Raji (cell line): ENCODE data around the gene MYF5.

Experiments
- POLR2A ChIP-seq: IDR thresholded peaks from 2 replicates; pipeline ENCODE4 v1.6.1; 2011; ENCODE audit warnings: low read depth, low read length, control low read depth; ENCODE audit not compliant: insufficient read depth

The MYF5 gene

GRCh38 chr12:80717856-80718255 lies 1.1 kb downstream of the MYF5 start:
- no peak for TF ChIP-seq POLR2A

- TF ChIP-seq POLR2A, result no peak
Measured at GRCh38 chr12:80720516-80720915, 3.8 kb downstream of the MYF5 start.

DNA sequence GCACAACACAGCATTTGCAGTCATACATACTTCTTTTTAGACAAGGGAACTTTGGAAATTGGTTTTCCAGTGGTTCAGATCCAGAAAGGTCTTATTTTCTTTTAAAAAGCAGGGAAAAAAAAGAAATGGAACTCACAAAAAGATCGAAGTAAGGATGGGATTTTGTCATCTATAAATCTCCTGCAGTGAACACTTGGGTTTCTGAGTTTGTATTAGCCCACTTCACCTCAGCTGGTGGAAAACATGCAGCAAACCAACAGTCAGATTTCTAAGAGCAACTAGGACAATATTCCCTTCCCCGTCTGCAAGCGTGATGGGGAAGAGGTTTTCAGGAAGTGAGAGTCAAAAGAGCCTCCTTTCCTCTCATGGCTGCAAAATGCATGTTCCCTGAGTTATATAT lies 4.6 kb downstream of the MYF5 start:
- no peak for TF ChIP-seq POLR2A

GRCh38 chr12:80745851-80746505 lies 29.3 kb downstream of the MYF5 start:
- TF ChIP-seq POLR2A, result no peak

GRCh38 chr12:80747800-80748199 lies 31.1 kb downstream of the MYF5 start:
- no peak for TF ChIP-seq POLR2A

GRCh38 chr12:80749456-80749855 lies 32.7 kb downstream of the MYF5 start:
- TF ChIP-seq POLR2A, result no peak

- TF ChIP-seq POLR2A, result no peak
Measured at GRCh38 chr12:80752464-80752863, 35.8 kb downstream of the MYF5 start.

- no peak for TF ChIP-seq POLR2A
Measured at GRCh38 chr12:80754274-80754673, 37.6 kb downstream of the MYF5 start.

GRCh38 chr12:80756875-80757274 lies 40.2 kb downstream of the MYF5 start:
- TF ChIP-seq POLR2A, result no peak

DNA sequence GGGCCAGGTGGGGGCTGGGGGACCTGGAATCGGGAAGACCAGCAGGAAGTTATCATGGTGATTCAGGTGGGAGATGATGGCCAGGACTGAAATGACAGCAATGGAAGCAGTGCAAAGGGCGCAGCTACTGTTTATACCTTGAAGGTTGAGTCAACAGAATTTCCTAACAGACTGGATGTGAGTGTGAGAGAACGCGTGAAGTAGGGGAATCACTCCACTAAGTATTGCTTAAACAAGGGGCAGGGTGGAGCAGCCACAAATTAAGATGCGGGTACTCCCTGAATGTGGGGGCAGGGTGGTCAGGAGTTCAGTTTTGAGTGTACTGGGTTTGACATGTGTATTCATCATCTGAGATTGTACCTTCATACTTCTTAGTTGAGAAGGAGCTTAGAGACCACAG lies 45.1 kb downstream of the MYF5 start:
- TF ChIP-seq POLR2A, result no peak

GRCh38 chr12:80763874-80764273 lies 47.2 kb downstream of the MYF5 start:
- no peak for TF ChIP-seq POLR2A

DNA sequence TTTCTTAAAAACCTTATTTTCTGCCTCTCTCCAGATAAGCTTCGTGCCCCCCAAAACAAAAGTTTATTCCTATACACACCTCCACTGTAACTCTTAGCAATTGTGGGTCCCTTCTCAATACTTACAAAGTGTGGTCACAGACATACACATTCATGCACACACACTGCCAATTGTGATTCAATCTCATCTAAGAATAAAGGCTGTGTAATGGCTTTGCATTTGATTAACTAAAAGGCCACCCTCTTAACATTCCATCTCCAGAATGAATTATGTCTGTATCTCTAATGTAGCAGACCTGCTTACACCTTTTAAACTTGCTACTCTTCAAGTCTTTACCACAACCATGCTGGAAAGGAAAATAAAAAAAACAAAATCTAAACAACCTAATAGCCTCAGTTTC lies 49.5 kb downstream of the MYF5 start:
- TF ChIP-seq POLR2A, result no peak

DNA sequence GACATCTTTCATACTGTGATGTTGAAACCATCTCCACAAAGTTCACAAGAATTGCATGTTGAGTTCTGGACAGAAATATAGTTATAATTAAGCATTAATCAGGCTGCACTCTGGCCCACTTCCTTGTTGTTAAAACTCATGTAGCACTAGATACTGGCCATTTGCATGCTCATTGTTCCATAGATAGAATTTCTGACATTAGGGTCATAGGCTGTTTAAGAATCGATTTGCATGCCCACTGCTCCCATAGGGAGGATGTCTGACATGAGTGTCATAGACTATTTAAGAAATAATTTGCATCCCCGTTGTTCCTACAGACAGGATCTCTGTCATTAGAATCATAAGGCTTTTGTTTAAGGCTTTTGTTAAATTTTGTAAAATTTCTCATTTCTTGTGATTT lies 50.2 kb downstream of the MYF5 start:
- TF ChIP-seq POLR2A, result no peak
